ENCODE data around the gene ATP5ME.

The ATP5ME gene

GRCh38 chr4:684623-685327 lies 10.7 kb upstream of the ATP5ME start:
- H3K4me3 ChIP-seq (ENCODE audit: low read depth, low read length) = no peak overlapping the region

- H3K4me3 ChIP-seq (ENCODE audit: low read depth, low read length) = no peak overlapping the region
Measured at GRCh38 chr4:683982-684622, 10.0 kb upstream of the ATP5ME start.

GRCh38 chr4:683247-683897 lies 9.3 kb upstream of the ATP5ME start:
- H3K4me3 ChIP-seq (ENCODE audit: low read depth, low read length) = no peak overlapping the region

GRCh38 chr4:682490-683172 lies 8.6 kb upstream of the ATP5ME start:
- H3K4me3 ChIP-seq (ENCODE audit: low read depth, low read length) = no peak overlapping the region

- no peak overlapping the region for H3K4me3 ChIP-seq (ENCODE audit: low read depth, low read length)
Measured at GRCh38 chr4:681736-682451, 7.8 kb upstream of the ATP5ME start.

GRCh38 chr4:680928-681645 lies 7.0 kb upstream of the ATP5ME start:
- peak overlapping the region; percentile 13 for H3K4me3 ChIP-seq (ENCODE audit: low read depth, low read length)

GRCh38 chr4:680551-680927 lies 6.5 kb upstream of the ATP5ME start:
- H3K4me3 ChIP-seq (ENCODE audit: low read depth, low read length) = no peak overlapping the region

- H3K4me3 ChIP-seq (ENCODE audit: low read depth, low read length) = no peak overlapping the region
Measured at GRCh38 chr4:680091-680490, 6.0 kb upstream of the ATP5ME start.

GRCh38 chr4:679629-680028 lies 5.6 kb upstream of the ATP5ME start:
- no peak overlapping the region for H3K4me3 ChIP-seq (ENCODE audit: low read depth, low read length)

GRCh38 chr4:679104-679481 lies 5.0 kb upstream of the ATP5ME start:
- H3K4me3 ChIP-seq (ENCODE audit: low read depth, low read length) = no peak overlapping the region

- H3K4me3 ChIP-seq (ENCODE audit: low read depth, low read length) = no peak overlapping the region
Measured at GRCh38 chr4:678331-679103, 4.4 kb upstream of the ATP5ME start.

GRCh38 chr4:677431-678293 lies 3.6 kb upstream of the ATP5ME start:
- H3K4me3 ChIP-seq (ENCODE audit: low read depth, low read length) = no peak overlapping the region

- no peak overlapping the region for H3K4me3 ChIP-seq (ENCODE audit: low read depth, low read length)
Measured at GRCh38 chr4:676871-677235, 2.8 kb upstream of the ATP5ME start.

- H3K4me3 ChIP-seq (ENCODE audit: low read depth, low read length) = no peak overlapping the region
Measured at GRCh38 chr4:675980-676870, 2.1 kb upstream of the ATP5ME start.

GRCh38 chr4:675036-675882 lies 1.2 kb upstream of the ATP5ME start:
- peak overlapping the region; percentile 81 for H3K4me3 ChIP-seq (ENCODE audit: low read depth, low read length)

GRCh38 chr4:673349-674091 lies 556 bp downstream of the ATP5ME start:
- peak overlapping the region; percentile 81 for H3K4me3 ChIP-seq (ENCODE audit: low read depth, low read length)
